Naive thymus-derived CD4-positive, alpha-beta T cell (primary cell): ENCODE results near the gene ARFGEF2. TPM values are rescaled to one million over a fixed set of nuclear protein-coding genes. Genes with fewer than 3 reads are reported as not detected.
A peak's percentile ranks its signal among the peaks of the same experiment; 100 is the strongest.
"Not testable (repeated sequence)": the region's sequence is repeated elsewhere in the genome, so short reads cannot be mapped to it uniquely, and the experiment has no call there.

ENCODE experiments used
- ATAC-seq: fragments of 150-1000 bp; cut with Tn5 transposase; 2 replicates; pipeline ENCODE4 v1.10.0; 2021; ENCODE audit warnings: mild to moderate bottlenecking, moderate library complexity
- CTCF ChIA-PET: fragments of 350-600 bp; sonication (Branson Sonifier 250); formaldehyde crosslinking; loops from one replicate; lab custom pipeline; 2021; ENCODE audit warnings: antibody characterized with exemption; lab: Charles Lee
- POLR2A ChIA-PET: fragments of 350-600 bp; sonication (Branson Sonifier 250); formaldehyde crosslinking; loops from one replicate; lab custom pipeline; 2021; ENCODE audit warnings: antibody characterized with exemption, inconsistent platforms; lab: Charles Lee
- DNase-seq, 9 donors: peaks; one replicate each; pipeline versions ENCODE4 v3.0.0 to v3.0.0-alpha.2; 2020 to 2022; ENCODE audit warnings: mixed read lengths in 1 of 9
- H3K27ac ChIP-seq: one replicate; pipeline ENCODE4 v1.7.0; 2013; ENCODE audit warnings: mild to moderate bottlenecking, low read depth, low read length, moderate library complexity
- H3K27me3 ChIP-seq, 2 donors: one replicate each; pipeline ENCODE4 v1.7.0; 2013; ENCODE audit warnings: low read length in 2 of 2, mild to moderate bottlenecking in 2 of 2, moderate library complexity in 2 of 2; ENCODE audit not compliant: control insufficient read depth in 2 of 2, insufficient read depth in 2 of 2
- H3K36me3 ChIP-seq, 3 experiments: 1 replicate in 2 of 3; 2 replicates in 1 of 3; pipeline ENCODE4 v1.7.0; 2013; ENCODE audit warnings: low read length in 3 of 3, mild to moderate bottlenecking in 3 of 3, moderate library complexity in 1 of 3; ENCODE audit not compliant: insufficient read depth in 3 of 3, control insufficient read depth in 2 of 3
- H3K4me1 ChIP-seq, 2 donors: one replicate each; pipeline ENCODE4 v1.7.0; 2013; ENCODE audit warnings: low read length in 2 of 2, mild to moderate bottlenecking in 2 of 2, moderate library complexity in 1 of 2; ENCODE audit not compliant: control insufficient read depth in 2 of 2, insufficient read depth in 2 of 2
- H3K4me3 ChIP-seq: 2 replicates; pipeline ENCODE4 v1.7.0; 2013; ENCODE audit warnings: mild to moderate bottlenecking, low read length
- H3K9me3 ChIP-seq, 3 experiments: 1 replicate in 2 of 3; 2 replicates in 1 of 3; pipeline ENCODE4 v1.7.0; 2013; ENCODE audit warnings: low read length in 3 of 3; ENCODE audit not compliant: control insufficient read depth in 2 of 3
- H3K27ac Mint-ChIP-seq, 9 donors: one replicate each; pipeline ENCODE4 v1.8.0; 2020 to 2022; ENCODE audit warnings: mixed read lengths in 9 of 9, mild to moderate bottlenecking in 8 of 9, moderate library complexity in 5 of 9, inconsistent platforms in 2 of 9
- H3K27me3 Mint-ChIP-seq, 5 donors: one replicate each; pipeline ENCODE4 v1.8.0; 2021 to 2022; ENCODE audit warnings: mixed read lengths in 5 of 5, mild to moderate bottlenecking in 1 of 5
- H3K36me3 Mint-ChIP-seq, 5 donors: one replicate each; pipeline ENCODE4 v1.8.0; 2020 to 2022; ENCODE audit warnings: mixed read lengths in 5 of 5, mild to moderate bottlenecking in 3 of 5, inconsistent platforms in 1 of 5
- H3K4me1 Mint-ChIP-seq, 7 donors: one replicate each; pipeline ENCODE4 v1.8.0; 2020 to 2022; ENCODE audit warnings: mixed read lengths in 7 of 7, mild to moderate bottlenecking in 3 of 7, inconsistent platforms in 1 of 7
- H3K4me3 Mint-ChIP-seq, 10 donors: one replicate each; pipeline ENCODE4 v1.8.0; 2020 to 2022; ENCODE audit warnings: mild to moderate bottlenecking in 10 of 10, mixed read lengths in 10 of 10, moderate library complexity in 6 of 10, inconsistent platforms in 2 of 10
- H3K9me3 Mint-ChIP-seq, 11 donors: one replicate each; pipeline ENCODE4 v1.8.0; 2020 to 2022; ENCODE audit warnings: mixed read lengths in 11 of 11, mild to moderate bottlenecking in 4 of 11, inconsistent platforms in 1 of 11, moderate library complexity in 1 of 11
- intact Hi-C, 2 donors: fragments of 100-400 bp; cut with micrococcal nuclease; formaldehyde crosslinking; loops; one replicate each; pipeline ENCODE4 v1.15.1; 2023
- polyA plus RNA-seq, 2 donors: library from polyadenylated mRNA; unstranded; fragments of 300-500 nt; fragmentation: Illumina TruSeq; gene quantifications; one replicate each; pipeline ENCODE4 v1.2.3, GENCODE V29; 2021
- total RNA-seq, 6 experiments: library from RNA in 5 of 6; stranded (reverse) in 5 of 6; gene quantifications; 1 replicate in 5 of 6; 2 replicates in 1 of 6; pipeline ENCODE4 v1.2.3 and lab custom pipeline; 2021 to 2026

The ARFGEF2 gene
- total and polyA plus RNA-seq, 7 experiments from 2014 or later, result 10.1 to 33.5 (median 29.9) TPM

DNA sequence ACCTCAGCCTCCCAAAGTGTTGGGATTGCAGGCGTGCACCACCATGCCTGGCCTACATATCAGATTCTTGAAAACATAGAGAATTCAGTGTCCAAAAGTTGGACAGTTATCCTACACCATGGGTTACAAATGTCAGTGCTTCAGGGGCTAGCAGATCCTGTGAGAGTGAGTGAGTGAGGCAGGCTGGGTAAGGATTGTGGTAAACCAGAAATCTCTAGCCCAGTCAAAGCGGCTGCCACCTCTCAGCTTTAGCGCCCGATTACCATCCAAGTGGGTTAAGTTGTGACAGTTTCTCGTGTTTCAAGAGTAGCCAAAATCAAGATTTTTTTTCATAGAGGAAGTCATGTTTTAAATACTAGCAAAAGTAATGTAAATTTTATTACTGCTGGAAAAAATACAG, 102.7 kb downstream of the ARFGEF2 start:
- H3K36me3 Mint-ChIP-seq, result peaks cover 3 to 35% (median 19%) of the 10 kb centered on the region in 5 donors
- no peaks in the 10 kb centered on the region for H3K4me1 ChIP-seq
- no peak overlapping the region for H3K27ac Mint-ChIP-seq
- CTCF ChIA-PET, result no interaction called here
- H3K4me3 ChIP-seq, result no peak overlapping the region
- H3K36me3 ChIP-seq, result peaks cover 4 to 80% (median 10%) of the 10 kb centered on the region in 3 experiments
- no peak for ATAC-seq
- H3K27me3 ChIP-seq, result no peaks in the 10 kb centered on the region
- POLR2A ChIA-PET, result no interaction called here
- no peak for DNase-seq
- H3K27me3 Mint-ChIP-seq, result no peaks in the 10 kb centered on the region
- no peak overlapping the region for H3K4me3 Mint-ChIP-seq
- no peak overlapping the region for H3K27ac ChIP-seq
- no peaks in the 10 kb centered on the region for H3K9me3 ChIP-seq
- H3K4me1 Mint-ChIP-seq, result no peaks in the 10 kb centered on the region
- no peaks in the 10 kb centered on the region for H3K9me3 Mint-ChIP-seq
- intact Hi-C loops, result no loop called here

DNA sequence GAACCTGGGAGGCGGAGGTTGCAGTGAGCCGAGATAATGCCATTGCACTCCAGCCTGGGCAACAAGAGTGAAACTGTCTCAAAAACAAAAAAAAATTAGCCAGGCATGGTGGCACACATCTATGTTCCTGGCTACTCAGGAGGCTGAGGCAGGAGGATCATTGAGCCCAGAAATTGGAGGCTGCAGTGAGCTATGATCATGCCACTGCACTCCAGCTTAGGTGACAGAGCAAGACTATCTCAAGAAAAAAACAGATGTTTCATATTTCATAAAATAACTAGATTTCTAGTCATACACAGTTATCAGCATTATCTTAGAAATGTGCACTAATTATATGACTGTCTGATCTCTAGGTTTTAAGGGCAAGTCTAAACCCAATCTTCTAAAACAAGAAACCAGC, 106.7 kb downstream of the ARFGEF2 start:
- H3K9me3 Mint-ChIP-seq, H3K27me3 ChIP-seq, H3K9me3 ChIP-seq, H3K27me3 Mint-ChIP-seq, intact Hi-C loops, CTCF ChIA-PET, H3K27ac Mint-ChIP-seq, H3K4me3 Mint-ChIP-seq, H3K4me1 ChIP-seq, H3K4me3 ChIP-seq, DNase-seq, ATAC-seq, H3K4me1 Mint-ChIP-seq, H3K27ac ChIP-seq: not testable (repeated sequence)
- peaks cover 11 to 82% (median 18%) of the 10 kb centered on the region in 3 experiments for H3K36me3 ChIP-seq
- POLR2A ChIA-PET, result interaction anchor here (1.3 kb wide), 1 partner anchor 18 kb away, joined by 4 read pairs; no protein-coding TSS in a partner anchor
- peaks cover 10 to 32% (median 24%) of the 10 kb centered on the region in 5 donors for H3K36me3 Mint-ChIP-seq

DNA sequence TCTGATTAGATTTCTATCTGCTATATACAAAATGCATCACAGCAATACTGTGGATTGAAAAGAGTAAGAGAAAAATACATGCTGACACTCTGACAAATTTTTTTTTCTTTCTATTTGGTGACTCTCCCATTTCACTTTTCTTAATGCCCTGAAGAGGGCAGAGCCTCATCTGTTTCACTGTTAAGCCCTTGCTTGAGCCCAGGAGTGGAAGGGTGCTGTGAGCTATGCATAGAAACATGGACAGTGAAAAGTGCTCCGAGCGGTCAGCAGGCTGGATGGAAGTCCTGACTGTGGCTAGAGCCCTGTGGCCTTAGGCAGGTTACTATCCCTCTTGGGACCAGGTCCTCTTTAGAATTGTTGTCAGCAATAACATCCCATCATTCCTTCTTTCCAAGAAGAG, 107.2 kb downstream of the ARFGEF2 start:
- Histone ChIP-seq H3K36me3 (peaks cover 11 to 85% (median 19%) of the 10 kb centered on the region in 3 experiments), H3K4me1 (no peaks in the 10 kb centered on the region), H3K4me3 (no peak overlapping the region), H3K27me3 (no peaks in the 10 kb centered on the region), H3K27ac (no peak overlapping the region), H3K9me3 (no peaks in the 10 kb centered on the region)
- POLR2A ChIA-PET, result interaction anchor here (1.3 kb wide), 1 partner anchor 18 kb away, joined by 4 read pairs; no protein-coding TSS in a partner anchor
- no peaks in the 10 kb centered on the region for H3K9me3 Mint-ChIP-seq
- no peak overlapping the region for H3K4me3 Mint-ChIP-seq
- H3K27me3 Mint-ChIP-seq, result no peaks in the 10 kb centered on the region
- ATAC-seq (no peak), DNase-seq (peak in 1 of 9 donors; percentile 4)
- no peak overlapping the region for H3K27ac Mint-ChIP-seq
- intact Hi-C loops, result no loop called here
- H3K4me1 Mint-ChIP-seq, result no peaks in the 10 kb centered on the region
- H3K36me3 Mint-ChIP-seq, result peaks cover 10 to 36% (median 28%) of the 10 kb centered on the region in 5 donors
- CTCF ChIA-PET, result no interaction called here

DNA sequence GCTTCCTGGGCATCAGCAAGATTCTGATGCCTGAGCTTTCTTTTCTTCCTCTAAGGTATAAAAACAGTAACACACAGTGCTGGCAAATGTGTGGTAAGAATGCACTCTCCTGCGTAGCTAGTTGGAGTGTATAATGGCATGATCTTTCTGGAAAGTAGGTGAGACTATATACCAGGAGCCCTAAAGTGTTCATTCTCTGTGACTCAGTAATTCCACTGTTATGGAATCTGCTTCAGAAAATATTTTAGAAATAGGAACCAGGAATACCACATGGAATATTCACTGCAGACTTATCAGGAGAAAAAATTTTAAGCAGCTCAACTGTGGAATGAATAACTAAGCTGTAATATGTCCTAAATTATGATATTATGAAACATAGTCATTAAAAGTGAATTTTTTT, 107.7 kb downstream of the ARFGEF2 start:
- Mint-ChIP-seq H3K27ac (no peak overlapping the region), H3K36me3 (peaks cover 10 to 39% (median 28%) of the 10 kb centered on the region in 5 donors), H3K27me3 (no peaks in the 10 kb centered on the region), H3K4me3 (no peak overlapping the region), H3K4me1 (no peaks in the 10 kb centered on the region), H3K9me3 (no peaks in the 10 kb centered on the region)
- Histone ChIP-seq H3K4me3 (no peak overlapping the region), H3K9me3 (no peaks in the 10 kb centered on the region), H3K27ac (no peak overlapping the region), H3K36me3 (peaks cover 11 to 85% (median 19%) of the 10 kb centered on the region in 3 experiments), H3K27me3 (no peaks in the 10 kb centered on the region), H3K4me1 (no peaks in the 10 kb centered on the region)
- ATAC-seq (no peak), DNase-seq (no peak)
- intact Hi-C loops, result no loop called here
- ChIA-PET CTCF (no interaction called here), POLR2A (interaction anchor here (1.3 kb wide), 1 partner anchor 17 kb away, joined by 4 read pairs; no protein-coding TSS in a partner anchor)

DNA sequence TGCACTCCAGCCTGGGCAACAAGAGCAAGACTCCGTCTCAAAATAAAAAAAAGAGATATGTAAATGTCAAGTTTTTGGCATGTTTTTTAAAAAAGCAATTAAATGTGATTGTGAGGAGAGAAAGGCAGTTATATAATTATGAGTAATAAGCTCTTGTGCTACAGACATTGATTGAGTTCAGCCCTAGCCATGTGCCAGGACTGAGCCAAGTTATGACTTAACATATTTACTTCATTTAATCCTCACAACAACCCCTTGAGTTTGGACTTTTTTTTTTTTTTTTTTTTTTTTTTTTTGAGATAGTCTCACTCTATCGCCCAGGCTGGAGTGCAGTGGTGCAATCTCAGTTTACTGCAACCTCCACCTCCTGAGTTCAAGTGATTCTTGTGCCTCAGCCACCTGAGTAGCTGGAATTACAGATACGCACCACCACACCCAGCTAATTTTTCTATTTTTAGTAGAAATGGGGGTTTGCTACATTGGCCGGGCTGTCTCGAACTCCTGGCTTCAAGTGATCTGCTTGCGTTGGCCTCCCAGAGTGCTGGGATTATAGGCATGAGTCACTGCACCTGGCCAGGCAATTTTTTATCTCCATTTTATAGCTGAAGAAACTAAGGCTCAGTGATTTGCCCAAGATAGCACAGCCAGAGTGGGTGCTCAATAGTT, 109.6 kb downstream of the ARFGEF2 start:
- Histone ChIP-seq H3K36me3 (peaks cover 8 to 70% (median 19%) of the 10 kb centered on the region in 3 experiments), H3K4me1 (no peaks in the 10 kb centered on the region), H3K27me3 (no peaks in the 10 kb centered on the region), H3K9me3 (no peaks in the 10 kb centered on the region), H3K27ac (no peak overlapping the region), H3K4me3 (no peak overlapping the region)
- no peak overlapping the region for H3K27ac Mint-ChIP-seq
- CTCF ChIA-PET, result no interaction called here
- H3K9me3 Mint-ChIP-seq, result no peaks in the 10 kb centered on the region
- ATAC-seq, result no peak
- H3K4me3 Mint-ChIP-seq, result no peak overlapping the region
- peaks cover 9 to 34% (median 26%) of the 10 kb centered on the region in 5 donors for H3K36me3 Mint-ChIP-seq
- no peak for DNase-seq
- no peaks in the 10 kb centered on the region for H3K4me1 Mint-ChIP-seq
- POLR2A ChIA-PET, result interaction anchor here (0.8 to 1.0 kb wide), 2 partner anchors 14 to 19 kb away, joined by 3 to 4 read pairs; no protein-coding TSS in a partner anchor
- H3K27me3 Mint-ChIP-seq, result no peaks in the 10 kb centered on the region
- intact Hi-C loops, result no loop called here

DNA sequence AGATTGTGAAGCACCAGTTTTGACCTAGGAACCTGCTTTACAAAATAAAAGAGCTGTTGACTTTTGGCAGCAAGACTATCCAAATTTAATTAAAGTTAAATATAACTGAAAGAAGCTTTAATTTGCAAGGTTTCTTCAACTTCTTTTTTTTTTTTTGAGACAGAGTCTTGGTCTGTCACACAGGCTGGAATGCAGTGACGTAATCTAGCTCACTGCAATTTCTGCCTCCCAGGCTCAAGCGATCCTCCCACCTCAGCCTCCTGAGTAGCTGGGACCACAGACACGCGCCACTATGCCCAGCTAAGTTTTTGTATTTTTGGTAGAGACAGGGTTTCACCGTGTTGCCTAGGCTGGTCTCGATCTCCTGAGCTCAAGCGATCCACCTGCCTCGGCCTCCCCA, 110.9 kb downstream of the ARFGEF2 start:
- ChIA-PET POLR2A (no interaction called here), CTCF (interaction anchor here (0.6 kb wide), 1 partner anchor 28 kb away, joined by 3 read pairs; no protein-coding TSS in a partner anchor)
- Mint-ChIP-seq H3K9me3 (no peaks in the 10 kb centered on the region), H3K36me3 (peaks cover 9 to 34% (median 26%) of the 10 kb centered on the region in 5 donors), H3K4me1 (peaks cover 0 to 6% (median 2%) of the 10 kb centered on the region in 7 donors), H3K27me3 (no peaks in the 10 kb centered on the region), H3K4me3 (no peak overlapping the region), H3K27ac (no peak overlapping the region)
- no peak for ATAC-seq
- no peaks in the 10 kb centered on the region for H3K27me3 ChIP-seq
- H3K4me1 ChIP-seq, result peaks cover 2 to 3% of the 10 kb centered on the region in 2 donors
- H3K9me3 ChIP-seq, result no peaks in the 10 kb centered on the region
- H3K36me3 ChIP-seq, result peaks cover 8 to 60% (median 19%) of the 10 kb centered on the region in 3 experiments
- intact Hi-C loops, result no loop called here
- H3K27ac ChIP-seq, result no peak overlapping the region
- no peak overlapping the region for H3K4me3 ChIP-seq
- DNase-seq, result no peak
